ENCODE results near the gene ERFL.

GRCh38 chr19:41890936-41891335, 37.3 kb downstream of the ERFL start:
- TF ChIP-seq CTCF (IDR thresholded peaks at IDR 0.05) = no peak
- no peak for TF ChIP-seq POLR2A (IDR thresholded peaks at IDR 0.05)
